ENCODE results near the gene LRRC15. TPM values are rescaled to one million over a fixed set of nuclear protein-coding genes. Genes with fewer than 3 reads are reported as not detected.
A peak's percentile ranks its signal among the peaks of the same experiment; 100 is the strongest.

The LRRC15 gene
- total and polyA plus RNA-seq, 2 experiments from 2014 or later, result 16.4 to 21.2 TPM

DNA sequence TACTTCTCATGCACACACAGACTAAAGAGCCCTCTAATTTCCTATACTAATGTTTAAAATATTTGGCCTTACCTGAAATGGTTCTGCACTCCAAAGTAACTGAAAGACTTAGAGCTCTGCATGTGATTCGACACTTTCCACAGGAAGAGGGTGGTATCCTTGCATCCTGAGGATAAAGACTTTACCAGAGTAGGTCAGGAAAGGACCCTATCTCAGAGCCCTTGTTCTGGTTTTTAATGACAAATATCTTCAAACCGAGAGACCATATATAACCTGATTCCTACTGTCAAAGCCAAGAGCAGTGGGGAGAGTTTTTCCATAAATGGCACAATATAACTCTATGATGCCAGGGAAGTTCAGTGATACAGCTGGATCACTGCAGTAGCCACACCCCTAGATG, 29.6 kb upstream of the LRRC15 start, which contains the start of gene GP5:
Gene GP5, minus strand, starts transcription at position 101 of the 400 bp plus-strand sequence. CDS start 984 bp downstream, outside the sequence.
- no peak within 1 kb of the TSS for H2AFZ ChIP-seq
- H3K9me3 ChIP-seq (ENCODE audit: low read depth), result no peaks in the 10 kb centered on the region
- H3K27me3 ChIP-seq (replicated peaks; ENCODE audit: insufficient read depth), result no peaks in the 10 kb centered on the region
- H3F3A ChIP-seq (ENCODE audit: insufficient read depth), result peaks cover 25% of the 10 kb centered on the region
- H3K27ac ChIP-seq, result no peak within 1 kb of the TSS
- peaks cover 16% of the 10 kb centered on the region for H3K36me3 ChIP-seq (ENCODE audit: low read depth)
- DNase-seq, result no peak
- no peak within 1 kb of the TSS for H3K4me3 ChIP-seq
- H3K9me2 ChIP-seq (ENCODE audit: insufficient read depth), result no peaks in the 10 kb centered on the region
- 77 to 82% methylated on average over 2 of the region's 2 CpGs for WGBS, 2 experiments (ENCODE audit: low coverage in 1 of 2, low lambda C conversion rate in 2 of 2, missing lambda C conversion rate in 2 of 2)
- H3K9ac ChIP-seq, result no peak within 1 kb of the TSS
- 0 out of 2 replicates have a peak, but pooled peaks cover 6% of the 10 kb centered on the region for H3K79me2 ChIP-seq (ENCODE audit: insufficient read depth)
- no peaks in the 10 kb centered on the region for H3K4me1 ChIP-seq (ENCODE audit: insufficient read depth)
- in situ Hi-C loops (cut with MboI), result no loop called here
- no peak for TF ChIP-seq EZH2 (IDR thresholded peaks at IDR 0.05; ENCODE audit: insufficient read depth, poor library complexity, severe bottlenecking)
- no peak for TF ChIP-seq EZH2phosphoT487 (IDR thresholded peaks at IDR 0.05; ENCODE audit: insufficient read depth, low read depth)
- H4K20me1 ChIP-seq (ENCODE audit: insufficient read depth), result no peaks in the 10 kb centered on the region
- H3K4me2 ChIP-seq (ENCODE audit: unreplicated experiment), result no peak within 1 kb of the TSS

DNA sequence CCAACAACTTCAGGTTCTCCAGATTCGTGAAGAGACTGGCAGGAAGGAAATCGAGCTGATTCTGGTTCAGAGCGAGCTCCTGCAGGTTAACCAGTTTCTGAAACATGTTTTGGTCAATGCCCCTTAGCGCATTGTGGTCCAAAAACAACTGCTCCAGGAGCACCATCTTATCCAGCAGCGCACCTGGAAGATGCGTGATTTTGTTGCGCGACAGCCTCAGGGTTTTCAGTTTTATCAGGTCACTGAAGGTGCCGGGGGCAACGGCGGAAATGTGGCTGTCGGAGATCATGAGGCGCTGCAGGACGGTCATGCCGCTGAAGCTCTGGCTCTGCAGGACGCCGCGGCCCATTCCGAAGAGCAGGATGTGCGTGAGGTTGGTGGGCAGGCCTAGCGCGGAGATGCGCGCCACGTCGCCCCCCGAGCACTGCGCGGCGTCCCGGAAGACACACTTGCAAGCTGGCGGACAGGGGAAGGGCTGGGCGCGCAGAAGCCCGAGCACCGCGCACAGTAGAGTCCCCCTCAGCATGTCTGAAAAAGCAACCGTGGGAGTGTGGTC, 28.3 kb upstream of the LRRC15 start:
- no peak for TF ChIP-seq EZH2phosphoT487 (IDR thresholded peaks at IDR 0.05; ENCODE audit: insufficient read depth, low read depth)
- TF ChIP-seq EZH2 (IDR thresholded peaks at IDR 0.05; ENCODE audit: insufficient read depth, poor library complexity, severe bottlenecking), result no peak
- peaks cover 18% of the 10 kb centered on the region for H3F3A ChIP-seq (ENCODE audit: insufficient read depth)
- no peak for DNase-seq
- no peaks in the 10 kb centered on the region for H3K27me3 ChIP-seq (replicated peaks; ENCODE audit: insufficient read depth)
- no peaks in the 10 kb centered on the region for H3K4me1 ChIP-seq (ENCODE audit: insufficient read depth)
- no peaks in the 10 kb centered on the region for H3K79me2 ChIP-seq (ENCODE audit: insufficient read depth)
- H3K4me3 ChIP-seq, result no peak overlapping the region
- no peaks in the 10 kb centered on the region for H3K9me3 ChIP-seq (ENCODE audit: low read depth)
- H3K9ac ChIP-seq, result no peak overlapping the region
- no peak overlapping the region for H3K27ac ChIP-seq
- H3K9me2 ChIP-seq (ENCODE audit: insufficient read depth), result no peaks in the 10 kb centered on the region
- H4K20me1 ChIP-seq (ENCODE audit: insufficient read depth), result no peaks in the 10 kb centered on the region
- H3K36me3 ChIP-seq (ENCODE audit: low read depth), result peaks cover 4% of the 10 kb centered on the region; the same call in 1 of the 2 replicates
- no peak overlapping the region for H2AFZ ChIP-seq
- WGBS, 2 experiments (ENCODE audit: low coverage in 1 of 2, low lambda C conversion rate in 2 of 2, missing lambda C conversion rate in 2 of 2), result 82 to 88% methylated on average over 32 to 38 of the region's 38 CpGs
- no peak overlapping the region for H3K4me2 ChIP-seq (ENCODE audit: unreplicated experiment)
- in situ Hi-C loops (cut with MboI), result no loop called here

DNA sequence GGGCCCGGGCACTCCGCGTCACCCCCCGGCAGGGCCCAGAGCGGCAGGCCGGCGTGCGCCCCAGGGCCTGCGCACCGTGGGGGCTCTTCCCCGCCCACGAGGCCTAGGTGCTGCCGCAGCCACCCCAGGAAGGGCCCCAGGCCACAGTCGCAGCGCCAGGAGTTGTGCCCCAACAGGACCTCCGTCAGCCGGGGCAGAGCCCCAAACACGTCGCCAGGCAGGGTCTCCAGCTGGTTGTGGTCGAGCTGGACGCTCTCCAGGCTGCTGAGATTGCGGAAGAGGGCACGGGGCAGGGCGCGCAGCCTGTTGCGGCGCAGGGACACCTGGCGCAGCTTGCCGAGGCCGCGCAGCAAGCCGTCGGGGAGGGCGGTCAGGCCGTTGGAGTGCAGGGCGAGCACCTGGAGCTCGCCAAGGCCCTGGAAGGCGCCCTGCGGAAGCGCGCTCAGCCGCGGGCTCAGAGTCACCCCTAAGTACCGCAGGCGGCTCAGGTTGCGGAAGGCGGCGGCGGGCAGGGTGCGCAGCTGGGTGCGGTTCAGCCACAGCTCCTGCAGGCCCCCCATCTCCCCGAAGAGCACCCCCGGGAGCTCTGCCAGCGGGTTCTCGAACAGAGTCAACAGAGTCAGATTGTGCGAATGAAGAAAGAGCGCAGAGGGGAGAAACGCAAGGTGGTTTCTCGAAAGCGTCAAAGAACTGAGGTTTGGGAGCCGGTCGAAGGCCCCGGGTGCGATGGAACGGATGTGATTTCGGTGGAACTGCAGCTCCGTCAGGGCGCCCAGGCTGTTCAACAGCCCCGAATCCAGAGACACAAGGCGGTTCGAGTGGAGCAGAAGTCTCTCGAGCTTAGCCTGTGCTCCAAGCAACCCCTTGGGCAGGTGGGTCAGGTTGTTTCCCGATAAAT, 27.6 kb upstream of the LRRC15 start:
- 71 to 74% methylated on average over 48 to 65 of the region's 73 CpGs for WGBS, 2 experiments (ENCODE audit: low coverage in 1 of 2, low lambda C conversion rate in 2 of 2, missing lambda C conversion rate in 2 of 2)
- in situ Hi-C loops (cut with MboI), result no loop called here
- no peak overlapping the region for H3K9ac ChIP-seq
- H4K20me1 ChIP-seq (ENCODE audit: insufficient read depth), result no peaks in the 10 kb centered on the region
- H3F3A ChIP-seq (ENCODE audit: insufficient read depth), result peaks cover 12% of the 10 kb centered on the region
- no peaks in the 10 kb centered on the region for H3K9me2 ChIP-seq (ENCODE audit: insufficient read depth)
- H3K4me1 ChIP-seq (ENCODE audit: insufficient read depth), result no peaks in the 10 kb centered on the region
- H3K4me3 ChIP-seq, result no peak overlapping the region
- H2AFZ ChIP-seq, result peak overlapping the region; percentile 71; the same call in 1 of the 2 replicates
- no peaks in the 10 kb centered on the region for H3K36me3 ChIP-seq (ENCODE audit: low read depth)
- no peaks in the 10 kb centered on the region for H3K9me3 ChIP-seq (ENCODE audit: low read depth)
- no peaks in the 10 kb centered on the region for H3K27me3 ChIP-seq (replicated peaks; ENCODE audit: insufficient read depth)
- DNase-seq, result no peak
- no peak overlapping the region for H3K27ac ChIP-seq
- no peaks in the 10 kb centered on the region for H3K79me2 ChIP-seq (ENCODE audit: insufficient read depth)
- H3K4me2 ChIP-seq (ENCODE audit: unreplicated experiment), result no peak overlapping the region
- no peak for TF ChIP-seq EZH2phosphoT487 (IDR thresholded peaks at IDR 0.05; ENCODE audit: insufficient read depth, low read depth)
- no peak for TF ChIP-seq EZH2 (IDR thresholded peaks at IDR 0.05; ENCODE audit: insufficient read depth, poor library complexity, severe bottlenecking)

DNA sequence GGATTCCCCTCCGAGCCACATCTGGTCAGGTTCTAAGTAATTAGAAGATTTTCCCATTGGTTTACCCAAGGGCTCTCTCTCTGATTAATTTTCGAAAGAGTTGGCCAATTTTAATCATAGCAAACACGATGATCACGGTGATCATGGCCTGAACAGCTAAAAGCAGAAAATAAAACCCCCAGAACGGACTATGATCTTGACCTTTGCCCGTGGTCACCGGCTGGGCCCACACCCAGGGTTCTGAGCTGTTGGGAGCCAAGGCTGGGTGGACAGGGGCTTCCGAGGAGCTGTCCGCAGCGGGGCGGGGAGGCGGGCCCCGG, 27.0 kb upstream of the LRRC15 start:
- TF ChIP-seq EZH2phosphoT487 (IDR thresholded peaks at IDR 0.05; ENCODE audit: insufficient read depth, low read depth) (no peak), EZH2 (IDR thresholded peaks at IDR 0.05; ENCODE audit: insufficient read depth, poor library complexity, severe bottlenecking) (no peak)
- 8 to 12% methylated on average over 10 to 13 of the region's 13 CpGs for WGBS, 2 experiments (ENCODE audit: low coverage in 1 of 2, low lambda C conversion rate in 2 of 2, missing lambda C conversion rate in 2 of 2)
- Histone ChIP-seq H3K9ac (0 out of 2 replicates have a peak overlapping the region, but pooled peaks have one; percentile 3), H3K27ac (no peak overlapping the region), H3K4me1 (ENCODE audit: insufficient read depth) (no peaks in the 10 kb centered on the region), H3K36me3 (ENCODE audit: low read depth) (no peaks in the 10 kb centered on the region), H3K9me2 (ENCODE audit: insufficient read depth) (no peaks in the 10 kb centered on the region), H3F3A (ENCODE audit: insufficient read depth) (peaks cover 8% of the 10 kb centered on the region), H3K9me3 (ENCODE audit: low read depth) (no peaks in the 10 kb centered on the region), H3K4me2 (ENCODE audit: unreplicated experiment) (peak overlapping the region; percentile 35), H3K79me2 (ENCODE audit: insufficient read depth) (no peaks in the 10 kb centered on the region), H3K4me3 (peak overlapping the region; percentile 23; the same call in 1 of the 2 replicates), H4K20me1 (ENCODE audit: insufficient read depth) (no peaks in the 10 kb centered on the region), H3K27me3 (replicated peaks; ENCODE audit: insufficient read depth) (no peaks in the 10 kb centered on the region), H2AFZ (peak overlapping the region; percentile 71)
- DNase-seq, result peak; percentile 34
- in situ Hi-C loops (cut with MboI), result no loop called here

Measured in GM23248 (cell line).